NT2/D1 (cell line): Measurements from ENCODE around the gene CRAMP1.

Experiments
- DNase-seq: peaks from one replicate; pipeline ENCODE4 v3.0.0-alpha.2; 2011; ENCODE audit warnings: low read depth, low spot score
- H3K27me3 ChIP-seq: 2 replicates; pipeline ENCODE4 v1.6.0; 2011; ENCODE audit warnings: mild to moderate bottlenecking; ENCODE audit not compliant: insufficient read length, insufficient read depth
- H3K36me3 ChIP-seq: 2 replicates; pipeline ENCODE4 v1.6.1; 2011; ENCODE audit warnings: mild to moderate bottlenecking, low read length, mixed read lengths; ENCODE audit not compliant: insufficient read depth, insufficient read length
- H3K4me1 ChIP-seq: 2 replicates; pipeline ENCODE4 v1.5.1; 2011; ENCODE audit not compliant: insufficient read depth, insufficient read length
- H3K4me3 ChIP-seq: 2 replicates; pipeline ENCODE4 v1.5.1; 2011; ENCODE audit warnings: low read depth; ENCODE audit not compliant: insufficient read length
- H3K9ac ChIP-seq: 2 replicates; pipeline ENCODE4 v1.6.0; 2011; ENCODE audit warnings: low read depth; ENCODE audit not compliant: insufficient read length
- H3K9me3 ChIP-seq: 2 replicates; pipeline ENCODE4 v1.5.1; 2011; ENCODE audit warnings: mild to moderate bottlenecking, low read length; ENCODE audit not compliant: insufficient read depth
- SUZ12 ChIP-seq: IDR thresholded peaks from 2 replicates; pipeline ENCODE4 v1.6.1; 2011; ENCODE audit not compliant: insufficient read length, insufficient read depth; ENCODE audit errors: extremely low read depth
- YY1 ChIP-seq: IDR thresholded peaks from 2 replicates; pipeline ENCODE4 v1.6.1; 2011; ENCODE audit not compliant: insufficient read length, insufficient read depth
- ZNF274 ChIP-seq: IDR thresholded peaks from 2 replicates; pipeline ENCODE4 v1.6.1; 2011; ENCODE audit warnings: mild to moderate bottlenecking, low read depth, low read length

Gene CRAMP1

DNA sequence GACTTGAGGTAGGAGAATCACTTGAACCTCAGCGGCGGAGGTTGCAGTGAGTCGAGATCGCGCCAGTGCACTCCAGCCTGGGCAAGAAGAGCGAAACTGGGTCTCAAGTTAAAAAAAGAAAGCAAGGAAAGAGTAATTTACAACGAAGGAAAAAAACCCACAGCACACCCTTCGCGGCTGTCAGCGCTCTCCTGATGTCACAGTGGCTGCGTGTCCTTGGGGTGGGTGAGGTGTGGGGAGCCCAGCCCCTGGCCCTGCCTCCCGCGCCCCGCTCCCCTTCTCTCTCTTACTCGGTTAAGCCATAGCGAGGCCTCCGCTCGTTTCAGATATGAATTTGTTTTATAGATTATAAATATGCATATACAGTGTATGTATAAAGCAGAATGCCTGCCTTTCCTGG is 65.2 kb downstream of the CRAMP1 start:
- no peak overlapping the region for H3K4me3 ChIP-seq
- TF ChIP-seq SUZ12: no peak
- no peak for TF ChIP-seq YY1
- no peak for DNase-seq
- H3K27me3 ChIP-seq: no peaks in the 10 kb centered on the region
- no peaks in the 10 kb centered on the region for H3K9me3 ChIP-seq
- H3K36me3 ChIP-seq: peaks cover 62% of the 10 kb centered on the region
- H3K4me1 ChIP-seq: peaks cover 2% of the 10 kb centered on the region
- H3K9ac ChIP-seq: no peak overlapping the region

DNA sequence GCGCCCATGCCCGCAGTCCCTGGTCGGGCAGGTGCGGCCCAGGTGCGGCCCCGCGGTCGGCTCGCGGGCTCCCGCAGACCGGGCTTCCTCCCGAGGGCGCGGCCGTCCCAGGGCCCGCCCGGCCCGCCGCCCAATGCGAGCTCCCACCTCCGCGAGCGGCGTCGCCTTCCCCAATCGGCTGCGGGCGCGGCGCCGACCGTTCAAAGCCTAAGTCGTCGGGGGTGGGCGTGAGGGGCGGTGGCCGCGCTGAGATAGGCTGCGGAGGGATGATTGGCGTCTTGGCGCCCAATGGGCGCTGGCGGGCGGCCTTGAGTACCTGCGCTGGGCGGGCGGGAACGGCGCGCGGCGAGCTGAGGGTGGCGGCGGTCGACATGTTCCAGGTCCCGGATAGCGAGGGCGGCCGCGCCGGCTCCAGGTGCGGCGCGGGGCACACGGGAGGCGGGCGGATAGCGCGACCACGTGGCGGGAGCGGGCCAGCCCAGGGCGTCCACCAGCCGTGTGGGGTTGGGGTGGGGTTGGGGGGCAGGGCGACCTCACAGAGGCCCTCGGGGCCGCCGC is 65.9 kb downstream of the CRAMP1 start, which contains the start of gene JPT2:
Gene JPT2, plus strand, starts transcription at position 338 of the 558 bp plus-strand sequence. Its CDS starts 34 bp downstream, at position 372.
- Histone ChIP-seq H3K27me3 (no peaks in the 10 kb centered on the region), H3K9ac (peak within 1 kb of the TSS; percentile 98), H3K36me3 (peaks cover 56% of the 10 kb centered on the region), H3K9me3 (no peaks in the 10 kb centered on the region), H3K4me3 (peak within 1 kb of the TSS; percentile 84), H3K4me1 (peaks cover 2% of the 10 kb centered on the region)
- TF ChIP-seq YY1 (no peak), SUZ12 (no peak), ZNF274 (no peak)
- peak; percentile 98 for DNase-seq

DNA sequence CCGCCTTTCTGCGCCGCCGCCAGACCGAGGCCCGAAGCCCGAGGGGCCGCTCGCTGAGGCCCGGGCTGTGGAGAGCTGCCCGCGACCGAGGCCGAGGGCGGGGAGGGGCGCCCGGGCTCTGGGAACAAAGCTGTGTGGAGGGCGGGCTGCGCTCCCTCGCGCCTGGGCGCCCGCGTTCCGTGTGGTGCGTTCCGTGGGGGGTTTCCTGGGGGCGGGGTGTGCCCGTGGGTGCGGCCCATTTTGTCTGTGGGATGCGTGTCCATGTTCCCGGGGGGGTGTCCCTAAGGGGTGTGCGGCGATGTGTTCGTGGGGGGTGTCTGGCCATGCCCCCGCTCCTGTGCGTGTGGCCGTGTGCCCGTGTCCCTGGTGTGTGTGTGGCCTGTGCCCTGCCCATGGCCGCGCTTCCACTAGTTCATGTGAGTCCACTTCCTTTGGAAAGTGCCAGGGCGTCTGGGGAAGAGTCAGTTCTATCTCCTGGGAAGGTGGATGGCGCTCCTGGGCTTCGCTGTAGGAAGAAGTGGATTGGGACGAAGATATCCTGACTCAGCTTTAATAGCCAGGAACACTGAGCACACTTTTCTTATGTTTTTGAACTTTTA is 66.4 kb downstream of the CRAMP1 start:
- Histone ChIP-seq H3K9ac (peak overlapping the region; percentile 98), H3K4me1 (peaks cover 2% of the 10 kb centered on the region), H3K27me3 (no peaks in the 10 kb centered on the region), H3K36me3 (peaks cover 56% of the 10 kb centered on the region), H3K4me3 (peak overlapping the region; percentile 84), H3K9me3 (no peaks in the 10 kb centered on the region)
- TF ChIP-seq YY1 (no peak), SUZ12 (no peak), ZNF274 (no peak)
- DNase-seq: no peak

DNA sequence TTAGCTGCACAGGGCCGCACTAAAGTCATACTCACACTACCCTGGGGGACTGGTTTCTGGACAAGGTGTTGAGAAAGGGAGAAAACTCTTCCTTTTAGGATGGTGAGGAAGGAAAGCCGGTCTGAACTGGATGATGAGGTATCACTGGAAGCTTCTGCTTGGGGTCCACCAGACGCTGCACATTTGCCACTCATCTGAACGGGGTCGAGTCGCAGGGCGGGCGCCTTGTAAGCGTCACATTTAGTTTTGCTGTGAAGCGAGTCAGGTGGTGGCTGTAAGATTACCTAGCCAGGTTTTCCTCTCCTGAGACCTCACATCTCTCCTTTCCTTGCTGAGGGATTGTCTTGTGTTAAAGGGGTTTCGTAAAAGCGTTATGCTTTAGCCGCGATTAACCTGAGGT is 68.2 kb downstream of the CRAMP1 start:
- no peak for DNase-seq
- TF ChIP-seq YY1 (no peak), SUZ12 (no peak), ZNF274 (no peak)
- no peak overlapping the region for H3K4me3 ChIP-seq

DNA sequence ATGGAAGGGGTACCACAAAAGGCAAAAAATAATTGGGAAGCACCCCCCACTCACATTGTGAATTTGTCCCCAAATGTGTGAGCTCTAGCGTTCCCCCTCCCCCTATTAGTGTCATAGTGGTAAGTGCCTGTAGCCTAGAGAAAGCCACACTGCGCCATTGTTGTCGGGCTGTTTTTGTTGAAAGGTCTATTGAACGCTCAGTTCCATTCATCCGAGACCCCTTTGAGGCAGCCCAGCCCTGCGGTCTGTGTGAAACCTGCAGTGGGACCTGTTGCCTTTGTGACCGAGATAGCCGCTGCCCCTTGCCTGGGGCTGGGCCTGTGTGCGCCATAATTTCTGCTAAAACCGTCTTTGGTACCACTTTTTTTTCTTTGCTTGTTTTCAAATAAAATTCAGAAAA is 68.9 kb downstream of the CRAMP1 start:
- H3K9me3 ChIP-seq: no peaks in the 10 kb centered on the region
- no peak overlapping the region for H3K4me3 ChIP-seq
- H3K9ac ChIP-seq: no peak overlapping the region
- TF ChIP-seq SUZ12 (no peak), YY1 (no peak), ZNF274 (no peak)
- H3K36me3 ChIP-seq: peaks cover 55% of the 10 kb centered on the region
- no peak for DNase-seq
- peaks cover 2% of the 10 kb centered on the region for H3K4me1 ChIP-seq
- no peaks in the 10 kb centered on the region for H3K27me3 ChIP-seq

More for the DNA sequence above, 68.2 kb downstream of the CRAMP1 start:
- Histone ChIP-seq H3K9ac (no peak overlapping the region), H3K36me3 (peaks cover 56% of the 10 kb centered on the region), H3K27me3 (no peaks in the 10 kb centered on the region), H3K9me3 (no peaks in the 10 kb centered on the region), H3K4me1 (peaks cover 2% of the 10 kb centered on the region)

DNA sequence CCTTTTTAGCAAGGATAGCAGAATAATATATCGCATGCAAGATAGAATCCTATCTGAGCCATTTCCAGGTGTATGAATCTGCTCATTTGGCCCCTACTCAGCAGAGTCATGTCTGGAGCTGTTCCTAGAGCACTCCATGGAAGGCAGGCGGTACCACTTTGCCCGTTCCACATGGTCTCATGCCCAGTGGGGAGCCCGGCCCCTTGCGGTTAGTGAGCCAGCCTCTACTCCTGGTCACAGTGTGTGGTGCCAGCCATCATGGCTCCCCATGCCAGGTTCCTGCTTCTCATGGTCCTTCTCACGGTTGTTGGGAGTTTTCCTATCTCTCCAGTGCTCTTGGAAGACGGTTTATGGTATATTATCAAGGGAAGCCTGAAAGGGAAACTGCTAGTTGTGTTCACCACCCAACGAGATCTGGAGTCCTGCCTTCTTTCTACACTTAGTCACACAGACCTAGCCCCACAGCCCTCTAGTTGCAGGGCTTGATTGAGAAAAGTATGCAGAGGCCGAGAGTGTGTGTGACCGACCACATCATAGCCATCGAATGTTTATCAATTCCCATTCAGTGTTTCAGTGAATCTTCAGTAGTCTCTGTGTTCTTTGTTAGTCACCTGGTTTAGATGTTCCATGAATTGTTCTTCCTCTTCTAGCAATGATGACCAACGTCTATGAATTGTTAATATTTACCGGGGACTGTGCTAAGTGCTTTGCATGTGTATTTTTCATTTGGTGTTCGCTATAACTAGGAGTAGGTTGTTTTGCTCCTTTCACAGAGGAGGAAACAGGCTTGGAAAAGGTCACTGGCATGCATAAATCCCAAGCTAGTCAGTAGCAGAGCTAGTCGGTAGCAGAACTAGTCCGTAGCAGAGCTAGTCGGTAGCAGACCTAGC is 75.5 kb downstream of the CRAMP1 start:
- DNase-seq: no peak
- Histone ChIP-seq H3K36me3 (peaks cover 91% of the 10 kb centered on the region), H3K4me3 (no peak overlapping the region), H3K4me1 (peaks cover 2% of the 10 kb centered on the region), H3K27me3 (no peaks in the 10 kb centered on the region), H3K9me3 (no peaks in the 10 kb centered on the region; the same call in 1 of the 2 replicates), H3K9ac (no peak overlapping the region)
- TF ChIP-seq YY1 (no peak), ZNF274 (no peak), SUZ12 (no peak)

DNA sequence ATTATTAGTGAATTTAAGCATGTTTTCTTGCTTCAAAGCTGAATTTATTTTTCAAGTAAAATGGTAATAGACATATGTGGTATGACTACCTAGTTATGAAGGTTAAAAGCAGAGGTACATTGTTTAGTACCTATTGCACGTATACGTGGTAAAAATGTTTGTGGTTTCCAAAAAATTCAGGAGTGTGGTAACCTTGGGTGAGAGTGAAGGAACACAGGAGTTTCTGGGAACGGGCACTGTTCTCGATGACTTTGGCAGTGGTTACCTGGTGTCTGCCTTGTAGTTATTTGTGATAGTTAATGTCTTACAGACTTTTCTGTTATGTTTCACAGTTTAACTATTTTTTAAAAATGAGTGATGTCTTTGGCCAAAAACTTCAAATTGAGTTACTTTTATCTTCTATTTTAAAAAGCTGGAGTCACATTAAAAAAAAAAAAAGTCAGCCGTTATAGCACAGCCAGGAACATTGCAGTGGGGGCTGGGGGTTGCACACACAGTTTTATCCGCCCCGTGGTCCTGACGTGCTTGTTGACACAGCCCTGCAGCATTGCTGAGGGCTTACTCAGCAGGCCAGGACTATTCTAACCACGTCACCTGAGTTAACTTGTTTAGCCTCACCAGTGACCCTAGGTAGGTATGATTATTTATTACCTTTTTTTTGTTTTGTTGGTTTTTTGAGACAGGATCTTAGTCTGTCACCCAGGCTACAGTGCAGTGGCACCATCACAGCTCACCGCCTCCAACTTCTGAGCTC is 76.8 kb downstream of the CRAMP1 start:
- no peaks in the 10 kb centered on the region for H3K27me3 ChIP-seq
- TF ChIP-seq SUZ12: no peak
- no peak for TF ChIP-seq ZNF274
- TF ChIP-seq YY1: no peak
- peaks cover 2% of the 10 kb centered on the region for H3K4me1 ChIP-seq
- DNase-seq: no peak
- no peak overlapping the region for H3K4me3 ChIP-seq
- H3K36me3 ChIP-seq: peaks cover 95% of the 10 kb centered on the region
- no peak overlapping the region for H3K9ac ChIP-seq
- no peaks in the 10 kb centered on the region; the same call in 1 of the 2 replicates for H3K9me3 ChIP-seq
